CD4-positive, alpha-beta T cell treated with Interleukin-2 at 100 ng/mL for 4 hours (primary cell): ENCODE results near the gene HS6ST1.

Experiments used
- DNase-seq: peaks from one replicate; pipeline ENCODE4 v3.0.0-alpha.2; 2020; ENCODE audit warnings: low spot score

Gene HS6ST1

GRCh38 chr2:128310094-128310716, 8.5 kb downstream of the HS6ST1 start:
- DNase-seq: no peak

- no peak for DNase-seq
Measured at GRCh38 chr2:128309280-128310093, 9.2 kb downstream of the HS6ST1 start.

- no peak for DNase-seq
Measured at GRCh38 chr2:128308889-128309279, 9.8 kb downstream of the HS6ST1 start.

GRCh38 chr2:128308284-128308731, 10.4 kb downstream of the HS6ST1 start:
- no peak for DNase-seq

- DNase-seq: no peak
Measured at GRCh38 chr2:128307595-128307994, 11.1 kb downstream of the HS6ST1 start.

- no peak for DNase-seq
Measured at GRCh38 chr2:128306931-128307460, 11.7 kb downstream of the HS6ST1 start.

- no peak for DNase-seq
Measured at GRCh38 chr2:128306081-128306930, 12.4 kb downstream of the HS6ST1 start.

GRCh38 chr2:128305555-128306080, 13.1 kb downstream of the HS6ST1 start:
- DNase-seq: no peak

GRCh38 chr2:128304715-128305554, 13.7 kb downstream of the HS6ST1 start:
- DNase-seq: no peak

GRCh38 chr2:128304330-128304714, 14.3 kb downstream of the HS6ST1 start:
- no peak for DNase-seq

- DNase-seq: no peak
Measured at GRCh38 chr2:128303911-128304310, 14.8 kb downstream of the HS6ST1 start.

GRCh38 chr2:128303095-128303791, 15.4 kb downstream of the HS6ST1 start:
- no peak for DNase-seq

GRCh38 chr2:128302744-128303067, 16.0 kb downstream of the HS6ST1 start:
- no peak for DNase-seq

GRCh38 chr2:128302011-128302743, 16.5 kb downstream of the HS6ST1 start:
- DNase-seq: no peak

GRCh38 chr2:128301501-128301966, 17.1 kb downstream of the HS6ST1 start:
- DNase-seq: no peak

- DNase-seq: no peak
Measured at GRCh38 chr2:128301021-128301420, 17.6 kb downstream of the HS6ST1 start.

- DNase-seq: no peak
Measured at GRCh38 chr2:128300151-128301020, 18.3 kb downstream of the HS6ST1 start.

- DNase-seq: no peak
Measured at GRCh38 chr2:128299628-128300027, 19.0 kb downstream of the HS6ST1 start.
